Fibroblast of lung (primary cell): Measurements from ENCODE around the gene GUK1. TPM values are rescaled to one million over a fixed set of nuclear protein-coding genes. Genes with fewer than 3 reads are reported as not detected.

Experiments used
- DNase-seq, 2 donors: peaks; one replicate each; pipeline versions ENCODE4 v3.0.0 to v3.0.0-alpha.2; 2010; ENCODE audit warnings: low read depth in 2 of 2
- H2AFZ ChIP-seq: 2 replicates; pipeline ENCODE4 v1.5.1; 2012; ENCODE audit warnings: low read length, control low read depth, inconsistent platforms
- H3K27ac ChIP-seq: 2 replicates; pipeline ENCODE4 v1.5.1; 2011; ENCODE audit warnings: low read length, control low read depth; ENCODE audit not compliant: insufficient read depth
- H3K27me3 ChIP-seq: 2 replicates; pipeline ENCODE4 v1.5.1; 2011; ENCODE audit warnings: mild to moderate bottlenecking, low read length; ENCODE audit not compliant: control insufficient read depth, insufficient read depth
- H3K36me3 ChIP-seq: 2 replicates; pipeline ENCODE4 v1.5.1; 2011; ENCODE audit warnings: low read length; ENCODE audit not compliant: control insufficient read depth, insufficient read depth
- H3K4me1 ChIP-seq: 2 replicates; pipeline ENCODE4 v1.5.1; 2011; ENCODE audit warnings: low read length; ENCODE audit not compliant: control insufficient read depth, insufficient read depth; ENCODE audit errors: extremely low read depth
- H3K4me2 ChIP-seq: 2 replicates; pipeline ENCODE4 v1.5.1; 2011; ENCODE audit warnings: low read length, control low read depth; ENCODE audit not compliant: insufficient read depth; ENCODE audit errors: extremely low read depth
- H3K4me3 ChIP-seq, 4 experiments: fragments of 200-600 bp in 1 of 4; sonication (generic) in 1 of 4; replicated peaks in 1 of 4; 2 replicates each; pipeline ENCODE4 v1.5.1; 2011 to 2016; ENCODE audit warnings: low read length in 4 of 4, low read depth in 3 of 4, mild to moderate bottlenecking in 3 of 4, control low read depth in 2 of 4, inconsistent platforms in 1 of 4, mixed read lengths in 1 of 4; ENCODE audit not compliant: insufficient read depth in 1 of 4; ENCODE audit errors: control extremely low read depth in 1 of 4
- H3K79me2 ChIP-seq: 2 replicates; pipeline ENCODE4 v1.5.1; 2012; ENCODE audit warnings: mild to moderate bottlenecking, low read length, inconsistent platforms; ENCODE audit not compliant: control insufficient read depth, insufficient read depth
- H3K9ac ChIP-seq: 2 replicates; pipeline ENCODE4 v1.5.1; 2011; ENCODE audit warnings: mild to moderate bottlenecking, low read length, control low read depth; ENCODE audit not compliant: insufficient read depth
- H3K9me3 ChIP-seq: 2 replicates; pipeline ENCODE4 v1.5.1; 2012; ENCODE audit warnings: low read depth, low read length; ENCODE audit not compliant: control insufficient read depth, insufficient read depth
- H4K20me1 ChIP-seq: 2 replicates; pipeline ENCODE4 v1.5.1; 2011; ENCODE audit warnings: low read length; ENCODE audit not compliant: control insufficient read depth, insufficient read depth; ENCODE audit errors: extremely low read depth
- CTCF ChIP-seq, 2 donors: IDR thresholded peaks in 1 of 2; conservative IDR thresholded peaks in 1 of 2; 1 replicate in 1 of 2; 2 replicates in 1 of 2; pipeline ENCODE4 v1.5.1; 2011 to 2012; ENCODE audit warnings: low read length in 2 of 2, control low read depth in 1 of 2, inconsistent platforms in 1 of 2, low read depth in 1 of 2, mild to moderate bottlenecking in 1 of 2
- EZH2 ChIP-seq: IDR thresholded peaks from 2 replicates; pipeline ENCODE4 v1.5.1; 2012; ENCODE audit warnings: low read length, control low read depth, mild to moderate bottlenecking; ENCODE audit errors: missing control alignments
- polyA plus RNA-seq, 2 donors: library from polyadenylated mRNA; depleted of rRNA in 1 of 2; stranded (reverse) in 1 of 2; unstranded in 1 of 2; fragments of >200 nt; gene quantifications; 2 replicates each; pipeline ENCODE4 v1.2.1, GENCODE V29; 2011 to 2012; ENCODE audit warnings: missing spikeins in 1 of 2
- total RNA-seq: library from RNA; depleted of rRNA; stranded (reverse); fragments of >200 nt; gene quantifications from 2 replicates; pipeline ENCODE4 v1.2.1, GENCODE V29; 2014

The GUK1 gene
- total and polyA plus RNA-seq, 2 donors (not counting 1 experiment from before 2014, with no cell fraction given): 217 to 479 TPM

- Histone ChIP-seq H3K4me3 (no peak overlapping the region), H3K27me3 (no peaks in the 10 kb centered on the region), H3K4me1 (no peaks in the 10 kb centered on the region), H3K9me3 (no peaks in the 10 kb centered on the region), H3K36me3 (peaks cover 46% of the 10 kb centered on the region), H3K9ac (no peak overlapping the region), H3K79me2 (peaks cover 86% of the 10 kb centered on the region), H3K27ac (no peak overlapping the region), H4K20me1 (peaks cover 11% of the 10 kb centered on the region), H2AFZ (no peak overlapping the region), H3K4me2 (no peak overlapping the region)
- no peak for TF ChIP-seq EZH2
- TF ChIP-seq CTCF (conservative IDR thresholded peaks at IDR 0.05 in 1 of 2, IDR thresholded peaks at IDR 0.05 in 1 of 2; ENCODE audit: low read depth in 1 of 2, low read length in 2 of 2): no peak
- no peak for DNase-seq
Measured at GRCh38 chr1:228097333-228098081, 42.6 kb upstream of the GUK1 start.

DNA sequence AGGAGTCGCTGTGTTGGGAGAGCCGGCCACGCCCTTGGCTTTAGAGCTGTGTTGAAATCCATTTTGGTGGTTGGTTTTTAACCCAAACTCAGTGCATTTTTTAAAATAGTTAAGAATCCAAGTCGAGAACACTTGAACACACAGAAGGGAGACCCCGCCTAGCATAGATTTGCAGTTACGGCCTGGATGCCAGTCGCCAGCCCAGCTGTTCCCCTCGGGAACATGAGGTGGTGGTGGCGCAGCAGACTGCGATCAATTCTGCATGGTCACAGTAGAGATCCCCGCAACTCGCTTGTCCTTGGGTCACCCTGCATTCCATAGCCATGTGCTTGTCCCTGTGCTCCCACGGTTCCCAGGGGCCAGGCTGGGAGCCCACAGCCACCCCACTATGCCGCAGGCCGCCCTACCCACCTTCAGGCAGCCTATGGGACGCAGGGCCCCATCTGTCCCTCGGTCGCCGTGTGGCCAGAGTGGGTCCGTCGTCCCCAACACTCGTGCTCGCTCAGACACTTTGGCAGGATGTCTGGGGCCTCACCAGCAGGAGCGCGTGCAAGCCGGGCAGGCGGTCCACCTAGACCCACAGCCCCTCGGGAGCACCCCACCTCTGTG, 41.7 kb upstream of the GUK1 start:
- H3K79me2 ChIP-seq: peaks cover 77% of the 10 kb centered on the region

More for the DNA sequence above, 41.7 kb upstream of the GUK1 start:
- Histone ChIP-seq H3K27me3 (no peaks in the 10 kb centered on the region), H4K20me1 (peaks cover 10% of the 10 kb centered on the region), H3K9ac (no peak overlapping the region), H3K4me3 (no peak overlapping the region), H3K4me2 (no peak overlapping the region), H3K36me3 (peaks cover 42% of the 10 kb centered on the region), H3K4me1 (no peaks in the 10 kb centered on the region), H3K27ac (no peak overlapping the region), H2AFZ (no peak overlapping the region), H3K9me3 (no peaks in the 10 kb centered on the region)
- TF ChIP-seq CTCF (conservative IDR thresholded peaks at IDR 0.05 in 1 of 2, IDR thresholded peaks at IDR 0.05 in 1 of 2; ENCODE audit: low read depth in 1 of 2, low read length in 2 of 2): no peak
- no peak for TF ChIP-seq EZH2
- DNase-seq: no peak
